CD4-positive, alpha-beta T cell (primary cell): ENCODE data around the gene P2RY14. TPM values are rescaled to one million over a fixed set of nuclear protein-coding genes. Genes with fewer than 3 reads are reported as not detected.

Experiments used
- ATAC-seq: fragments of 200-7000 bp; cut with Tn5 transposase; one replicate; pipeline ENCODE4 v1.10.0; 2022; ENCODE audit warnings: mild to moderate bottlenecking; ENCODE audit not compliant: poor library complexity
- CTCF ChIA-PET: fragments of 350-600 bp; sonication (Branson Sonifier 250); formaldehyde crosslinking; loops from one replicate; lab custom pipeline; 2021; ENCODE audit warnings: antibody characterized with exemption, inconsistent platforms; lab: Charles Lee
- POLR2A ChIA-PET: fragments of 350-600 bp; sonication (Branson Sonifier 250); formaldehyde crosslinking; loops from one replicate; lab custom pipeline; 2021; ENCODE audit warnings: antibody characterized with exemption, inconsistent platforms; lab: Charles Lee
- DNase-seq, 14 experiments: peaks; one replicate each; pipeline ENCODE4 v3.0.0-alpha.2; 2013 to 2020; ENCODE audit warnings: mixed read lengths in 2 of 14
- H3K27ac ChIP-seq, 2 donors: one replicate each; pipeline versions ENCODE4 v1.5.1 to v1.7.0; 2013; ENCODE audit warnings: low read length in 2 of 2, low read depth in 1 of 2, mild to moderate bottlenecking in 1 of 2
- H3K27me3 ChIP-seq, 2 experiments: 1 replicate in 1 of 2; 2 replicates in 1 of 2; pipeline versions ENCODE4 v1.6.1 to v1.7.0; 2013; ENCODE audit warnings: low read length in 2 of 2, control low read depth in 1 of 2, mild to moderate bottlenecking in 1 of 2, moderate library complexity in 1 of 2; ENCODE audit not compliant: insufficient read depth in 2 of 2, control insufficient read depth in 1 of 2
- H3K36me3 ChIP-seq: one replicate; pipeline ENCODE4 v1.6.1; 2013; ENCODE audit warnings: low read length, control low read depth; ENCODE audit not compliant: insufficient read depth
- H3K4me1 ChIP-seq: one replicate; pipeline ENCODE4 v1.6.1; 2013; ENCODE audit warnings: low read length, control low read depth; ENCODE audit not compliant: insufficient read depth
- H3K4me3 ChIP-seq: one replicate; pipeline ENCODE4 v1.5.1; 2013; ENCODE audit warnings: mild to moderate bottlenecking, low read length, moderate library complexity
- H3K9me3 ChIP-seq, 2 experiments: 1 replicate in 1 of 2; 2 replicates in 1 of 2; pipeline versions ENCODE4 v1.6.1 to v1.7.0; 2013; ENCODE audit warnings: low read length in 2 of 2, mild to moderate bottlenecking in 2 of 2, control low read depth in 1 of 2, moderate library complexity in 1 of 2; ENCODE audit not compliant: control insufficient read depth in 1 of 2, insufficient read depth in 1 of 2
- H3K27ac Mint-ChIP-seq: one replicate; pipeline ENCODE4 v1.8.0; 2020; ENCODE audit warnings: mixed read lengths
- H3K27me3 Mint-ChIP-seq: one replicate; pipeline ENCODE4 v1.8.0; 2021; ENCODE audit warnings: mixed read lengths
- H3K36me3 Mint-ChIP-seq: one replicate; pipeline ENCODE4 v1.8.0; 2021; ENCODE audit warnings: low read depth, mixed read lengths
- H3K4me1 Mint-ChIP-seq: one replicate; pipeline ENCODE4 v1.8.0; 2021; ENCODE audit warnings: low read depth, mixed read lengths
- H3K4me3 Mint-ChIP-seq: one replicate; pipeline ENCODE4 v1.8.0; 2020; ENCODE audit warnings: mild to moderate bottlenecking, mixed read lengths
- H3K9me3 Mint-ChIP-seq: one replicate; pipeline ENCODE4 v1.8.0; 2020; ENCODE audit warnings: mixed read lengths
- intact Hi-C, 2 experiments: fragments of 100-400 bp; cut with DNase I in 1 of 2; cut with micrococcal nuclease in 1 of 2; formaldehyde crosslinking; loops; one replicate each; pipeline versions ENCODE4 v1.15.1 to v1.9.0; 2023 to 2025; cut with DNase I, micrococcal nuclease
- total RNA-seq, 174 experiments: library from RNA in 2 of 174; stranded (reverse) in 2 of 174; gene quantifications; one replicate each; pipeline ENCODE4 v1.2.3 and lab custom pipeline; 2021 to 2026
- TF ChIP-seq, protein P1 (sequence below): fragments of 200-600 bp; IDR thresholded peaks from one replicate; pipeline ENCODE4 v1.8.0; 2022; ENCODE audit warnings: antibody characterized with exemption, mild to moderate bottlenecking

Gene P2RY14
- total RNA-seq, 2 experiments from 2014 or later = 0.22 TPM; not detected in 1

DNA sequence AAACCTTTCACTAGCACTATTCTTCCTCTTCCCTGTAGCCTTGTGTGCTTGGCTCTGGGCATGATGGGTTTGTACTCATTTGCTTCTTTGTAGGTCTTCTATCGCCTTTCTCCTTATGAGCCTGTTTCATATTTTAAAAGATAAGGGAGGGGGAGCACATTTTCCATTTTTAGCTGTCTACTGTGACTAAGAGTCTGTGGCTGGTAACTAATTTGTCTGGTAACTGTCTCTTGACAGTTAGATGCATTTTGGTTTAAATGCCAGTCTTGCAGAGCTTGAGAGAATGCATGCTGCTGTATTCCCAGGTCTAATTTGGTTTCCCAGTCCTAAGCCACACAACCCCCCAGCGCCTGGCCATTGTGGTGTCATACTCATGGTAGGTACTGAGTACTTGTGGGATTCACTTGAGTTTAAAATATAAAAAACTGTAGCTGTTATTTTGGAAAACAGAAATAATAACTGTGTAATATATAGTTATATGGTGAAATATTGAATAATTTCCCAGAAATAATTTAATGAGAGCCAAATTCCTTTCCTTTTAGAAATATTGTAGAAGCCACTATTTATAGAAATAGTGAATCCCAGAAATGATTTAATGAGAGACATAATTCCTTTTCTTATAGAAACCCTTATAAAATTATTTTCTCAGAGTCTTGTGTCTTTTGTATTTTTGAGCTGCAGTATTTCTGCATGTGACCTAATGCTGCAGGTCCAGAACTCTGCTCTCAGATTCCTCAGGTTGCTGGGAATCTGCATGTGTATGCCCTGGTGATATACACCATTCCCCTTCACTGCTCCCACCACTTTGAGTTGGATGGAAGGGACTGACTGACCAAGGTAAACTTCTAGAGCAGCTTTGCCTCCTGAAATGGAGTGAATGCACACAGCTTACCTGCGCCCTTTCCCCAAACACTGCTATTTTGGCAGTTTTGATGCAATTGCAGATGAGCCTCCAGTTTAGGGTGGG is 61.4 kb downstream of the P2RY14 start:
- H3K4me1 ChIP-seq = no peaks in the 10 kb centered on the region
- Mint-ChIP-seq H3K27me3 (no peaks in the 10 kb centered on the region), H3K27ac (no peak overlapping the region), H3K4me3 (no peak overlapping the region), H3K4me1 (no peaks in the 10 kb centered on the region), H3K9me3 (peaks cover 5% of the 10 kb centered on the region), H3K36me3 (no peaks in the 10 kb centered on the region)
- H3K9me3 ChIP-seq = peaks cover 0 to 8% of the 10 kb centered on the region in 2 experiments
- no peaks in the 10 kb centered on the region for H3K36me3 ChIP-seq
- ChIA-PET POLR2A (interaction anchor here (1.2 kb wide), 1 partner anchor 13 kb away, joined by 3 read pairs; the partner anchor contains the start of gene GPR171), CTCF (interaction anchor here (1.1 to 3.0 kb wide), 3 partner anchors 49 to 111 kb away, joined by 3 to 6 read pairs (median 3); no protein-coding TSS in a partner anchor)
- no peak overlapping the region for H3K27ac ChIP-seq
- ATAC-seq = no peak
- H3K4me3 ChIP-seq = no peak overlapping the region
- no peaks in the 10 kb centered on the region for H3K27me3 ChIP-seq
- intact Hi-C loops = no loop called here
- TF ChIP-seq, protein P1, sequence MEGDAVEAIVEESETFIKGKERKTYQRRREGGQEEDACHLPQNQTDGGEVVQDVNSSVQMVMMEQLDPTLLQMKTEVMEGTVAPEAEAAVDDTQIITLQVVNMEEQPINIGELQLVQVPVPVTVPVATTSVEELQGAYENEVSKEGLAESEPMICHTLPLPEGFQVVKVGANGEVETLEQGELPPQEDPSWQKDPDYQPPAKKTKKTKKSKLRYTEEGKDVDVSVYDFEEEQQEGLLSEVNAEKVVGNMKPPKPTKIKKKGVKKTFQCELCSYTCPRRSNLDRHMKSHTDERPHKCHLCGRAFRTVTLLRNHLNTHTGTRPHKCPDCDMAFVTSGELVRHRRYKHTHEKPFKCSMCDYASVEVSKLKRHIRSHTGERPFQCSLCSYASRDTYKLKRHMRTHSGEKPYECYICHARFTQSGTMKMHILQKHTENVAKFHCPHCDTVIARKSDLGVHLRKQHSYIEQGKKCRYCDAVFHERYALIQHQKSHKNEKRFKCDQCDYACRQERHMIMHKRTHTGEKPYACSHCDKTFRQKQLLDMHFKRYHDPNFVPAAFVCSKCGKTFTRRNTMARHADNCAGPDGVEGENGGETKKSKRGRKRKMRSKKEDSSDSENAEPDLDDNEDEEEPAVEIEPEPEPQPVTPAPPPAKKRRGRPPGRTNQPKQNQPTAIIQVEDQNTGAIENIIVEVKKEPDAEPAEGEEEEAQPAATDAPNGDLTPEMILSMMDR = no peak
- DNase-seq = no peak

DNA sequence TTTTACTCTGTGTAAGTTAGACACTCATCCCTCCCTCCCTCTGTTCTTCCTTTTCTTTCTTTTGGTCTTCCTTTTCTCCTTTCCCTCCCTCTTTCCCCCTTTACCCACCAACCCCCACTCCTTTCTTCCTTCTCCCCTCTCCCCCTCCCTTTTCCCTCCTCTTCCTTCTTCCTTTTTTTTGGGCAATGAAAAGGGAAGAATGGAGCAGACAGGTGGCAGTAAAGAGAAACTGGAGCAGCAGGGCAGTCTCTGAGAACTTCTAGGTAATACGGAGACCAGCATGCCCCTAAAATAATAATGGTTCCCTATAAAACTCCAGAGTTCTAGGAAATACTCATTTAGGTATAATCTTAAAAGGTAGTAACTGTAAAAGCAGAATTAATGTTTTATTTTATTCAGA is 63.9 kb downstream of the P2RY14 start:
- no peaks in the 10 kb centered on the region for H3K9me3 ChIP-seq
- H3K4me1 Mint-ChIP-seq = peaks cover 18% of the 10 kb centered on the region
- ATAC-seq (no peak), DNase-seq (no peak)
- no peaks in the 10 kb centered on the region for H3K9me3 Mint-ChIP-seq
- H3K27me3 ChIP-seq = no peaks in the 10 kb centered on the region
- no peaks in the 10 kb centered on the region for H3K36me3 Mint-ChIP-seq
- H3K27ac Mint-ChIP-seq = no peak overlapping the region
- intact Hi-C loops = no loop called here
- ChIA-PET CTCF (interaction anchor here (0.6 kb wide), 1 partner anchor 13 kb away, joined by 3 read pairs; no protein-coding TSS in a partner anchor), POLR2A (interaction anchor here (0.7 kb wide), 1 partner anchor 79 kb away, joined by 3 read pairs; no protein-coding TSS in a partner anchor)
- no peak overlapping the region for H3K4me3 ChIP-seq
- no peaks in the 10 kb centered on the region for H3K36me3 ChIP-seq
- TF ChIP-seq, protein P1 = no peak
- no peak overlapping the region for H3K4me3 Mint-ChIP-seq
- H3K4me1 ChIP-seq = peaks cover 9% of the 10 kb centered on the region
- no peaks in the 10 kb centered on the region for H3K27me3 Mint-ChIP-seq
- no peak overlapping the region for H3K27ac ChIP-seq

DNA sequence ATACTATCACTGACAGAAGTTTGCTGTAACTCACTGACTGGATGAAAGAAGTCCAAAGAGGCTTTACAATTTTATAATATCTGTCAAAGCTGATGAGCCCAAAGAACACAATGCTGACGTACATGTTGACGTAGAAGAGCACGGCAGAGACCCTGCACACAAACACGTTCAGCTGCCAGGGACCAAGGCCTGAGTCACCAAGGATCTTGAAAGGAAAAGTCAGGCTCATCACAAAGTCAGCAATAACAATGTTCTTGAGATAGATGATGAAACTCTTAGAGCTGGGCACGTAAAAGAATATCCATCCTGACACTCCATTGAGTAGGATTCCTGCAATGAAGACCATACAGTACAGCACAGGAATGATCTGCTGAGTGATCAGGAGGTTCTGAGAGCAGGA is 64.5 kb downstream of the P2RY14 start:
- Mint-ChIP-seq H3K36me3 (no peaks in the 10 kb centered on the region), H3K27ac (no peak overlapping the region), H3K4me1 (peaks cover 24% of the 10 kb centered on the region), H3K4me3 (no peak overlapping the region), H3K9me3 (no peaks in the 10 kb centered on the region), H3K27me3 (no peaks in the 10 kb centered on the region)
- intact Hi-C loops = no loop called here
- no peak for ATAC-seq
- H3K36me3 ChIP-seq = no peaks in the 10 kb centered on the region
- POLR2A ChIA-PET = no interaction called here
- H3K4me3 ChIP-seq = no peak overlapping the region
- TF ChIP-seq, protein P1 = no peak
- H3K27me3 ChIP-seq = no peaks in the 10 kb centered on the region
- no peaks in the 10 kb centered on the region for H3K9me3 ChIP-seq
- H3K4me1 ChIP-seq = peaks cover 9% of the 10 kb centered on the region
- H3K27ac ChIP-seq = no peak overlapping the region
- CTCF ChIA-PET = interaction anchor here (0.6 kb wide), 1 partner anchor 13 kb away, joined by 3 read pairs; no protein-coding TSS in a partner anchor
- no peak for DNase-seq
